GM23338 (cell line): ENCODE data around the gene TRABD. TPM values are rescaled to one million over a fixed set of nuclear protein-coding genes. Genes with fewer than 3 reads are reported as not detected.

Experiments
- ATAC-seq: fragments of 200-7000 bp; cut with Tn5 transposase; 3 replicates; pipeline ENCODE4 v1.9.1; 2020
- DNase-seq: peaks from one replicate; pipeline ENCODE4 v3.0.0-alpha.2; 2015; ENCODE audit warnings: low spot score
- H2AFZ ChIP-seq: fragments of 200-600 bp; sonication (generic); 2 replicates; pipeline ENCODE4 v1.8.0; 2016; ENCODE audit warnings: antibody characterized with exemption, mild to moderate bottlenecking, moderate library complexity
- H3F3A ChIP-seq: fragments of 200-600 bp; sonication (generic); replicated peaks from 2 replicates; pipeline ENCODE4 v1.8.0; 2017; ENCODE audit warnings: antibody characterized with exemption, mixed run types, low read depth
- H3K27ac ChIP-seq: fragments of 200-600 bp; sonication (generic); 2 replicates; pipeline ENCODE4 v1.6.1; 2016; ENCODE audit warnings: low read depth
- H3K27me3 ChIP-seq: fragments of 200-600 bp; sonication (generic); 2 replicates; pipeline ENCODE4 v1.8.0; 2016; ENCODE audit warnings: mild to moderate bottlenecking, mixed run types, moderate library complexity; ENCODE audit not compliant: insufficient read depth
- H3K36me3 ChIP-seq: fragments of 200-600 bp; sonication (generic); 2 replicates; pipeline ENCODE4 v1.8.0; 2016; ENCODE audit warnings: mild to moderate bottlenecking; ENCODE audit not compliant: insufficient read depth
- H3K4me1 ChIP-seq: fragments of 200-600 bp; sonication (generic); 2 replicates; pipeline ENCODE4 v1.8.0; 2016; ENCODE audit warnings: mild to moderate bottlenecking, moderate library complexity; ENCODE audit not compliant: insufficient read depth
- H3K4me2 ChIP-seq: fragments of 200-600 bp; sonication (generic); 2 replicates; pipeline ENCODE4 v1.7.1; 2017; ENCODE audit warnings: mixed run types
- H3K4me3 ChIP-seq: fragments of 200-600 bp; sonication (generic); 2 replicates; pipeline ENCODE4 v1.6.1; 2016; ENCODE audit warnings: mixed run types
- H3K79me2 ChIP-seq: fragments of 200-600 bp; sonication (generic); replicated peaks from 2 replicates; pipeline ENCODE4 v1.8.0; 2017; ENCODE audit warnings: mild to moderate bottlenecking; ENCODE audit not compliant: insufficient read depth
- H3K9me2 ChIP-seq: fragments of 200-600 bp; sonication (generic); 2 replicates; pipeline ENCODE4 v1.8.0; 2017; ENCODE audit not compliant: insufficient read depth
- H4K20me1 ChIP-seq: fragments of 200-600 bp; sonication (generic); replicated peaks from 2 replicates; pipeline ENCODE4 v1.8.0; 2017; ENCODE audit warnings: mild to moderate bottlenecking; ENCODE audit not compliant: insufficient read depth
- H3K27ac Mint-ChIP-seq: 2 replicates; pipeline ENCODE4 v1.8.0; 2020; ENCODE audit warnings: inconsistent platforms, mild to moderate bottlenecking, moderate library complexity, mixed read lengths
- H3K27me3 Mint-ChIP-seq: 3 replicates; pipeline ENCODE4 v1.8.0; 2022; ENCODE audit warnings: low read depth, mild to moderate bottlenecking, moderate library complexity, mixed read lengths, inconsistent platforms; ENCODE audit not compliant: insufficient read depth, poor library complexity
- H3K36me3 Mint-ChIP-seq: 3 replicates; pipeline ENCODE4 v1.8.0; 2021; ENCODE audit warnings: low read depth, mild to moderate bottlenecking, inconsistent platforms, moderate library complexity, mixed read lengths
- H3K4me1 Mint-ChIP-seq: 3 replicates; pipeline ENCODE4 v1.8.0; 2020; ENCODE audit warnings: mild to moderate bottlenecking, inconsistent platforms, mixed read lengths
- H3K4me3 Mint-ChIP-seq: 3 replicates; pipeline ENCODE4 v1.8.0; 2021; ENCODE audit warnings: moderate library complexity, mild to moderate bottlenecking, inconsistent platforms, mixed read lengths
- H3K9me3 Mint-ChIP-seq: 3 replicates; pipeline ENCODE4 v1.8.0; 2020; ENCODE audit warnings: moderate library complexity, mild to moderate bottlenecking, inconsistent platforms, mixed read lengths
- EZH2 ChIP-seq: fragments of 200-600 bp; sonication (generic); IDR thresholded peaks from one replicate; pipeline ENCODE4 v1.8.0; 2017; ENCODE audit warnings: antibody characterized with exemption, mild to moderate bottlenecking, low read depth; ENCODE audit not compliant: unreplicated experiment
- NANOG ChIP-seq: IDR thresholded peaks from 2 replicates; pipeline ENCODE4 v1.6.1; 2016; ENCODE audit warnings: antibody characterized with exemption, borderline replicate concordance
- POLR2AphosphoS5 ChIP-seq: IDR thresholded peaks from 2 replicates; pipeline ENCODE4 v1.6.1; 2016; ENCODE audit warnings: antibody characterized with exemption, low read depth
- STAT1 ChIP-seq: IDR thresholded peaks from one replicate; pipeline ENCODE4 v1.6.1; 2016; ENCODE audit warnings: antibody characterized with exemption; ENCODE audit not compliant: unreplicated experiment
- ZNF114 ChIP-seq: fragments of 250-450 bp; sonication (Bioruptor Pico); IDR thresholded peaks from 2 replicates; pipeline ENCODE4 v1.5.0; 2020; ENCODE audit warnings: mild to moderate bottlenecking, moderate library complexity
- ZNF331 ChIP-seq: fragments of 250-450 bp; sonication (Bioruptor Pico); IDR thresholded peaks from 2 replicates; pipeline ENCODE4 v1.5.0; 2020; ENCODE audit warnings: low read depth, mild to moderate bottlenecking, moderate library complexity
- polyA plus RNA-seq: library from polyadenylated mRNA; unstranded; fragments of >200 nt; fragmentation: Nextera tagmentation; extraction: Ambion mirVana; gene quantifications from 2 replicates; pipeline ENCODE4 v1.2.1, GENCODE V29; 2016
- total RNA-seq: library from RNA; depleted of rRNA; stranded (reverse); fragments of >200 nt; shearing (Covaris generic); gene quantifications from 2 replicates; pipeline ENCODE4 v1.2.3, GENCODE V29; 2014
- TF ChIP-seq, protein P1 (sequence below): IDR thresholded peaks from one replicate; pipeline ENCODE4 v1.6.1; 2018; ENCODE audit warnings: antibody characterized with exemption; ENCODE audit not compliant: unreplicated experiment
- TF ChIP-seq, protein P2 (sequence below), 2 experiments: fragments of 200-600 bp in 1 of 2; sonication (generic) in 1 of 2; conservative IDR thresholded peaks; 2 replicates each; pipeline versions ENCODE4 v1.5.1 to v1.6.1; 2016 to 2017; ENCODE audit warnings: antibody characterized with exemption in 2 of 2, low read depth in 2 of 2, mild to moderate bottlenecking in 2 of 2, moderate library complexity in 1 of 2

TRABD gene
- total and polyA plus RNA-seq, 2 experiments from 2014 or later = 44.1 to 66.1 TPM

DNA sequence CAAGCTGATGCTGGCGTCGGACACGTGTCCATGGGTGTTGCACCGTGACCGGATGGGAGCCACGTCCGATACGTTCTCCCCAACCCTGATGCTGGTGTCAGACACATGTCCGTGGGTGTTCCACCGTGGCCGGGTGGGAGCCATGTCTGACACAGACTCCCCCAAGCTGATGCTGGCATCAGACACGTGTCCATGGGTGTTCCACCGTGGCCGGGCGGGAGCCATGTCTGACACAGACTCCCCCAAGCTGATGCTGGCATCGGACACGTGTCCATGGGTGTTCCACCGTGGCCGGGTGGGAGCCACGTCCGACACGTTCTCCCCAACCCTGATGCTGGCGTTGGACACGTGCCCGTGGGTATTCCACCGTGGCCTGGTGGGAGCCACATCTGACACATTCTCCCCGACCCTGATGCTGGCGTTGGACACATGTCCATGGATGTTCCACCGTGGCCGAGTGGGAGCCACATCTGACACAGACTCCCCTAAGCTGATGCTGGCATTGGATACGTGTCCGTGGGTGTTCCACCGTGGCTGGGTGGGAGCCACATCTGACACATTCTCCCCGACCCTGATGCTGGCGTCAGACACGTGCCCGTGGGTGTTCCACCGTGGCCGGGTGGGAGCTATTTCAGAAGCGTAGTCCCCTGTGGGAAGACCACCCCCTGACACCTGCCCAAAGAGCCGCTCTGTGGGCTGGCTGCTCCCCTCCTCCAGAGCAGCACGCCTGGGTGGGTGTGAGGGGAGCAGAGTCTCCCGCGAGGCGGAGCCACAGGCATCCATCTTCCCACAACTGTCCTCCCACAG, 35.1 kb downstream of the TRABD start (continued):
- TF ChIP-seq, protein P1, sequence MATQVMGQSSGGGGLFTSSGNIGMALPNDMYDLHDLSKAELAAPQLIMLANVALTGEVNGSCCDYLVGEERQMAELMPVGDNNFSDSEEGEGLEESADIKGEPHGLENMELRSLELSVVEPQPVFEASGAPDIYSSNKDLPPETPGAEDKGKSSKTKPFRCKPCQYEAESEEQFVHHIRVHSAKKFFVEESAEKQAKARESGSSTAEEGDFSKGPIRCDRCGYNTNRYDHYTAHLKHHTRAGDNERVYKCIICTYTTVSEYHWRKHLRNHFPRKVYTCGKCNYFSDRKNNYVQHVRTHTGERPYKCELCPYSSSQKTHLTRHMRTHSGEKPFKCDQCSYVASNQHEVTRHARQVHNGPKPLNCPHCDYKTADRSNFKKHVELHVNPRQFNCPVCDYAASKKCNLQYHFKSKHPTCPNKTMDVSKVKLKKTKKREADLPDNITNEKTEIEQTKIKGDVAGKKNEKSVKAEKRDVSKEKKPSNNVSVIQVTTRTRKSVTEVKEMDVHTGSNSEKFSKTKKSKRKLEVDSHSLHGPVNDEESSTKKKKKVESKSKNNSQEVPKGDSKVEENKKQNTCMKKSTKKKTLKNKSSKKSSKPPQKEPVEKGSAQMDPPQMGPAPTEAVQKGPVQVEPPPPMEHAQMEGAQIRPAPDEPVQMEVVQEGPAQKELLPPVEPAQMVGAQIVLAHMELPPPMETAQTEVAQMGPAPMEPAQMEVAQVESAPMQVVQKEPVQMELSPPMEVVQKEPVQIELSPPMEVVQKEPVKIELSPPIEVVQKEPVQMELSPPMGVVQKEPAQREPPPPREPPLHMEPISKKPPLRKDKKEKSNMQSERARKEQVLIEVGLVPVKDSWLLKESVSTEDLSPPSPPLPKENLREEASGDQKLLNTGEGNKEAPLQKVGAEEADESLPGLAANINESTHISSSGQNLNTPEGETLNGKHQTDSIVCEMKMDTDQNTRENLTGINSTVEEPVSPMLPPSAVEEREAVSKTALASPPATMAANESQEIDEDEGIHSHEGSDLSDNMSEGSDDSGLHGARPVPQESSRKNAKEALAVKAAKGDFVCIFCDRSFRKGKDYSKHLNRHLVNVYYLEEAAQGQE = no peak

DNA sequence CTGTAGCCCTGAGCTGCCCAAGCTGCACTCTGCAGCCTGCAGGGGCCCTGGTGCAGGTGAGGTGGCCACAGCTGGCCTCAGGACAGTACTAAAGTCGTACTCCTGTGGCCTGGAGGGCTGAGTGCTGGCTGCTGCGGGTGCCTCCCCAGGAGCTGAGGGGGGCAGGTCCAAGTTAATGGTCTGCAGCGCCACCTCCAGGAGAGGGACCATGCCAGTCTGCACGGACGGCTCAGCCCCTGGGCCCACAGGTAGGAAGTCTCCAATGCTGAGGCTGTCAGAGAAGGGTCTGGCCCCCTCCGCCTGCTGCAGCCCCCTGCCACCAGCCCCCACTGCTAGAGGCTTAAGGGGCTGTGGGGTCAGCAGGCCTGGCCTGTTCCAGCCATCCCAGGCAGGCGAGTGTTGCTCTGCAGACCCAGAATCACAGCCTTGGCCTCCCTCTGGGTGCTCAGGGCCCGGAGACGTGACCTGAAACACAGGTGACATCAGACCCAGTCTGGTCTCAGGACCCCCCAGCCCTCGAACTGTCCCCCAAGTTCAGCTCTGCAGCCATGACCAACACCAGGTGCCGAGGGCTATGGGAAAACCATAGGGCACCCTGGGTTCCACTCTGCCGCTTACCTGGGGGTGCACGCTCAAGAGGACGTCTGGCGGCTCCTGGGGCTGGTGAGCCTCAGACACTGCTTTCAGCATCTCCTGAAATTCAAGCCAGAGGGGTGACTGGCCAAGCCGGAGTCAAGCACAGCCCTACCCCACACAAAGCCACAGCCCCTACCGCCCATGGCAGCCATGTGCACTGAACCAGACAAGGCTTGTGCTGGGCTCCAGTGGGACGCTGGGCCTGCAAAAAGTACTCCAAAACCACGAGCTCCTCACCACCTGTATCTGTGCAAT, 35.9 kb downstream of the TRABD start:
- Mint-ChIP-seq H3K9me3 (no peaks in the 10 kb centered on the region), H3K36me3 (peaks cover 53% of the 10 kb centered on the region), H3K4me3 (no peak overlapping the region), H3K27me3 (peaks cover 7% of the 10 kb centered on the region), H3K4me1 (peaks cover 2% of the 10 kb centered on the region; the same call in 1 of the 3 replicates), H3K27ac (no peak overlapping the region)
- Histone ChIP-seq H3K79me2 (no peaks in the 10 kb centered on the region), H2AFZ (no peak overlapping the region), H3K27ac (no peak overlapping the region), H3K36me3 (no peaks in the 10 kb centered on the region), H4K20me1 (peaks cover 5% of the 10 kb centered on the region; the same call in 1 of the 2 replicates), H3K9me2 (no peaks in the 10 kb centered on the region), H3K27me3 (no peaks in the 10 kb centered on the region), H3F3A (no peaks in the 10 kb centered on the region), H3K4me3 (no peak overlapping the region), H3K4me2 (no peak overlapping the region), H3K4me1 (no peaks in the 10 kb centered on the region; the same call in 1 of the 2 replicates)
- ATAC-seq = peak; percentile 13
- no peak for DNase-seq
- TF ChIP-seq ZNF331 (CRISPR knock-in tag) (no peak), NANOG (no peak), EZH2 (no peak), ZNF114 (CRISPR knock-in tag) (no peak), STAT1 (no peak), POLR2AphosphoS5 (no peak)
- TF ChIP-seq, protein P2, sequence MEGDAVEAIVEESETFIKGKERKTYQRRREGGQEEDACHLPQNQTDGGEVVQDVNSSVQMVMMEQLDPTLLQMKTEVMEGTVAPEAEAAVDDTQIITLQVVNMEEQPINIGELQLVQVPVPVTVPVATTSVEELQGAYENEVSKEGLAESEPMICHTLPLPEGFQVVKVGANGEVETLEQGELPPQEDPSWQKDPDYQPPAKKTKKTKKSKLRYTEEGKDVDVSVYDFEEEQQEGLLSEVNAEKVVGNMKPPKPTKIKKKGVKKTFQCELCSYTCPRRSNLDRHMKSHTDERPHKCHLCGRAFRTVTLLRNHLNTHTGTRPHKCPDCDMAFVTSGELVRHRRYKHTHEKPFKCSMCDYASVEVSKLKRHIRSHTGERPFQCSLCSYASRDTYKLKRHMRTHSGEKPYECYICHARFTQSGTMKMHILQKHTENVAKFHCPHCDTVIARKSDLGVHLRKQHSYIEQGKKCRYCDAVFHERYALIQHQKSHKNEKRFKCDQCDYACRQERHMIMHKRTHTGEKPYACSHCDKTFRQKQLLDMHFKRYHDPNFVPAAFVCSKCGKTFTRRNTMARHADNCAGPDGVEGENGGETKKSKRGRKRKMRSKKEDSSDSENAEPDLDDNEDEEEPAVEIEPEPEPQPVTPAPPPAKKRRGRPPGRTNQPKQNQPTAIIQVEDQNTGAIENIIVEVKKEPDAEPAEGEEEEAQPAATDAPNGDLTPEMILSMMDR (conservative IDR thresholded peaks at IDR 0.05; ENCODE audit: low read depth in 2 of 2) = peak in 1 of 2 experiments; percentile 54; a peak in 2 of 4 replicates
